ENCODE measurements around the gene RFESD.

GRCh38 chr5:95652849-95653248 lies 6.3 kb downstream of the RFESD start:
- TF ChIP-seq CTCF (IDR thresholded peaks at IDR 0.05) (no peak), POLR2A (IDR thresholded peaks at IDR 0.05) (no peak)
